Measurements from ENCODE around the gene PDCD6IP. TPM values are rescaled to one million over a fixed set of nuclear protein-coding genes. Genes with fewer than 3 reads are reported as not detected.

The PDCD6IP gene
- polyA plus RNA-seq, 3 donors = 88.8 to 100 (median 90.2) TPM

- Histone ChIP-seq H3K9ac (ENCODE audit: insufficient read depth, low read length, poor library complexity, severe bottlenecking) (no peak overlapping the region), H3K4me2 (replicated peaks; ENCODE audit: extremely low read depth, low read length, poor library complexity, severe bottlenecking) (no peak overlapping the region), H3K27me3 (ENCODE audit: control insufficient read depth in 2 of 2, insufficient read depth in 2 of 2, low read length in 2 of 2) (no peaks in the 10 kb centered on the region), H3K36me3 (replicated peaks in 1 of 2; ENCODE audit: control insufficient read depth in 1 of 2, insufficient read depth in 2 of 2, low read length in 2 of 2) (no peaks in the 10 kb centered on the region), H3K27ac (ENCODE audit: low read depth in 1 of 2, low read length in 2 of 2) (no peak overlapping the region), H3K4me1 (ENCODE audit: control insufficient read depth in 1 of 2, insufficient read depth in 2 of 2, low read length in 2 of 2) (no peaks in the 10 kb centered on the region), H3K79me2 (ENCODE audit: insufficient read depth, low read length) (no peaks in the 10 kb centered on the region), H3K4me3 (replicated peaks in 1 of 3; ENCODE audit: low read depth in 2 of 3, low read length in 3 of 3) (no peak overlapping the region), H2AFZ (ENCODE audit: insufficient read depth, low read depth, low read length, poor library complexity, severe bottlenecking) (no peak overlapping the region), H4K20me1 (ENCODE audit: insufficient read depth, low read length) (no peaks in the 10 kb centered on the region), H3K9me3 (replicated peaks in 1 of 2; ENCODE audit: control insufficient read depth in 1 of 2, insufficient read depth in 1 of 2, low read length in 2 of 2) (no peaks in the 10 kb centered on the region)
- H3K4me3 Mint-ChIP-seq = no peak overlapping the region
- no peak overlapping the region for H3K27ac Mint-ChIP-seq
- no peaks in the 10 kb centered on the region for H3K36me3 Mint-ChIP-seq
- intact Hi-C loops (cut with micrococcal nuclease) = no loop called here
- TF ChIP-seq CTCF (IDR thresholded peaks at IDR 0.05) = no peak
- DNase-seq = no peak
- H3K27me3 Mint-ChIP-seq (ENCODE audit: low read depth in 3 of 3) = no peaks in the 10 kb centered on the region
- peaks cover 0 to 15% (median 2%) of the 10 kb centered on the region in 7 donors for H3K9me3 Mint-ChIP-seq
- H3K4me1 Mint-ChIP-seq = no peaks in the 10 kb centered on the region
Measured at GRCh38 chr3:33900440-33900808, 102.0 kb downstream of the PDCD6IP start.

- no peak overlapping the region for H3K27ac ChIP-seq (ENCODE audit: low read depth in 1 of 2, low read length in 2 of 2)
- H3K4me3 ChIP-seq (replicated peaks in 1 of 3; ENCODE audit: low read depth in 2 of 3, low read length in 3 of 3) = no peak overlapping the region
- H3K9ac ChIP-seq (ENCODE audit: insufficient read depth, low read length, poor library complexity, severe bottlenecking) = no peak overlapping the region
- WGBS (ENCODE audit: insufficient coverage) = 80% methylated on average over 7 of the region's 11 CpGs
- no peaks in the 10 kb centered on the region for H4K20me1 ChIP-seq (ENCODE audit: insufficient read depth, low read length)
- intact Hi-C loops (cut with micrococcal nuclease) = no loop called here
- no peak overlapping the region for H3K4me2 ChIP-seq (replicated peaks; ENCODE audit: extremely low read depth, low read length, poor library complexity, severe bottlenecking)
- H3K79me2 ChIP-seq (ENCODE audit: insufficient read depth, low read length) = no peaks in the 10 kb centered on the region
- Mint-ChIP-seq H3K36me3 (no peaks in the 10 kb centered on the region), H3K27ac (no peak overlapping the region), H3K9me3 (peaks cover 0 to 18% (median 2%) of the 10 kb centered on the region in 7 donors), H3K27me3 (ENCODE audit: low read depth in 3 of 3) (no peaks in the 10 kb centered on the region), H3K4me1 (no peaks in the 10 kb centered on the region), H3K4me3 (no peak overlapping the region)
- no peak for TF ChIP-seq CTCF (IDR thresholded peaks at IDR 0.05)
- H3K36me3 ChIP-seq (replicated peaks in 1 of 2; ENCODE audit: control insufficient read depth in 1 of 2, insufficient read depth in 2 of 2, low read length in 2 of 2) = no peaks in the 10 kb centered on the region
- no peak overlapping the region for H2AFZ ChIP-seq (ENCODE audit: insufficient read depth, low read depth, low read length, poor library complexity, severe bottlenecking)
- no peaks in the 10 kb centered on the region for H3K4me1 ChIP-seq (ENCODE audit: control insufficient read depth in 1 of 2, insufficient read depth in 2 of 2, low read length in 2 of 2)
- H3K9me3 ChIP-seq (replicated peaks in 1 of 2; ENCODE audit: control insufficient read depth in 1 of 2, insufficient read depth in 1 of 2, low read length in 2 of 2) = no peaks in the 10 kb centered on the region
- no peaks in the 10 kb centered on the region for H3K27me3 ChIP-seq (ENCODE audit: control insufficient read depth in 2 of 2, insufficient read depth in 2 of 2, low read length in 2 of 2)
- no peak for DNase-seq
Measured at GRCh38 chr3:33900809-33901505, 102.5 kb downstream of the PDCD6IP start.

All from CD14-positive monocyte (primary cell).